Stimulated activated effector memory CD8-positive, alpha-beta T cell treated with anti-CD3 and anti-CD28 coated beads, Interleukin-12 subunit alpha, Interleukin-12 subunit beta, amount 100 ng/mL, for 72 hours (primary cell): Measurements from ENCODE around the gene PPHLN1.

Experiments used
- ATAC-seq: fragments of 150-1000 bp; cut with Tn5 transposase; 2 replicates; pipeline ENCODE4 v1.10.0; 2021
- DNase-seq, 2 donors: peaks; one replicate each; pipeline ENCODE4 v3.0.0; 2021 to 2022; ENCODE audit warnings: low spot score in 2 of 2
- H3K27ac Mint-ChIP-seq: one replicate; pipeline ENCODE4 v1.8.0; 2022; ENCODE audit warnings: mild to moderate bottlenecking, mixed read lengths
- H3K36me3 Mint-ChIP-seq: one replicate; pipeline ENCODE4 v1.8.0; 2022; ENCODE audit warnings: mild to moderate bottlenecking, mixed read lengths
- H3K4me1 Mint-ChIP-seq: one replicate; pipeline ENCODE4 v1.8.0; 2022; ENCODE audit warnings: mixed read lengths
- H3K4me3 Mint-ChIP-seq: one replicate; pipeline ENCODE4 v1.8.0; 2022; ENCODE audit warnings: mild to moderate bottlenecking, mixed read lengths
- H3K9me3 Mint-ChIP-seq: one replicate; pipeline ENCODE4 v1.8.0; 2022; ENCODE audit warnings: mixed read lengths

The PPHLN1 gene

DNA sequence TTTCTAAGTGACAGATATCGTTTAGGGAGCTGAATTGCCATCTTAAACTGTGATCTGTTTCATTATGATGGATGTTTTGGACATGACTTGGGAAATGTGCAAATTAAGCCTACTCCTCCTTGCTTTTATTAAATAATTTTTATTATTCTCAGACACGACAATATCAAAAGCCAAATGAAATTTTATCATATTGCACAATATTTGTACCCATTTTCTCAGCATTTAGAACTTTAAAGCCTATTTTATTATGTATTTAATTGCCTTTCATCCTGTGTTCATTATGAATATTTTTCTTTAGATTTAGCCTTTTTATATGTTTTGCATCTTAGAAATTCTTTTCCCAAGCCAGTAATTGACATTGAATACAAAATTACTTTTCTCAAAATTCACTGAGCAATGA, 102.9 kb downstream of the PPHLN1 start:
- no peak for DNase-seq
- Mint-ChIP-seq H3K36me3 (peaks cover 50% of the 10 kb centered on the region), H3K4me1 (peaks cover 39% of the 10 kb centered on the region), H3K9me3 (no peaks in the 10 kb centered on the region), H3K4me3 (no peak overlapping the region), H3K27ac (no peak overlapping the region)
- no peak for ATAC-seq

GRCh38 chr12:42432517-42433140, 106.7 kb downstream of the PPHLN1 start:
- no peaks in the 10 kb centered on the region for H3K9me3 Mint-ChIP-seq
- H3K4me3 Mint-ChIP-seq, result no peak overlapping the region
- H3K27ac Mint-ChIP-seq, result no peak overlapping the region
- DNase-seq (no peak), ATAC-seq (no peak)
- H3K36me3 Mint-ChIP-seq, result peaks cover 55% of the 10 kb centered on the region
- H3K4me1 Mint-ChIP-seq, result peaks cover 21% of the 10 kb centered on the region

DNA sequence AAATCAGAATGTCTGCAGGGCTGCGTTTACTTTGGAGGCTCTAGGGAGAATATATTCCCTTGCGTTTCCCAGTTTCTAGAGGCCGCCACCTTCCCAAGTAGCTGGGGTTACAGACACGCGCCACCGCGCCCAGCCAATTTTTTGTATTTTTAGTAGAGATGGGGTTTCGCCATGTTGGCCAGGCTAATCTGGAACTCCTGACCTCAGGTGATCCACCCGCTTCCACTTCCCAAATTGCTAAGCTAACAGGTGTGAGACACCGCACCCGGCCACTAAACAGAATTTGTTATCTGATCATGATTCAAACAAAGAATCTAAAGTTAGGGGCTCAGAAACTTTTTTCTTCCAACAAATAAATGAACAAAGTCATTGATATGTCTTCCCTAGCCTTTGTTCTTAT, 114.6 kb downstream of the PPHLN1 start:
- DNase-seq, result no peak
- Mint-ChIP-seq H3K4me1 (no peaks in the 10 kb centered on the region), H3K36me3 (peaks cover 63% of the 10 kb centered on the region), H3K9me3 (no peaks in the 10 kb centered on the region), H3K4me3 (no peak overlapping the region), H3K27ac (peak overlapping the region; percentile 30)
- no peak for ATAC-seq

GRCh38 chr12:42442311-42442759, 116.4 kb downstream of the PPHLN1 start:
- no peak overlapping the region for H3K27ac Mint-ChIP-seq
- no peaks in the 10 kb centered on the region for H3K4me1 Mint-ChIP-seq
- H3K36me3 Mint-ChIP-seq, result peaks cover 81% of the 10 kb centered on the region
- ATAC-seq (no peak), DNase-seq (no peak)
- no peak overlapping the region for H3K4me3 Mint-ChIP-seq
- H3K9me3 Mint-ChIP-seq, result no peaks in the 10 kb centered on the region

DNA sequence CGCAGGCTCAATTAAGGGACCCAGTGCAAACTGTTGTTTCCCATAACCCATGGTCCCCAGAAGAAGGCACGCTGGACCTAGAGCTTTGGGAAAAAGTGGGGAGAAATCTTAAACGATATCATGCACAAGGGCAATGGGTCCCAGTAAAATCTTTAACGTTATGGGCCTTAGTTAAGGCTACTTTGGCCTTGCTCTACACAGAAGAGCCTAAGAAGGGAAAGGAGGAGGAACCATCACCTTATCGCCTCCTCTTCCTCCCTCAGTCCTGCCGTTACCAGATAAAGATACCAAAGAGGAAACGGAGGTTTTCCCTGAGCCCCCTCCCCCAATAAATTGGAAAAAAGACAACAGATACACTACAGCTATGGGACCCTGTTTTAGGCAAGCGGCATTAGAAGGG, 116.9 kb downstream of the PPHLN1 start:
- H3K9me3 Mint-ChIP-seq, result no peaks in the 10 kb centered on the region
- H3K4me1 Mint-ChIP-seq, result no peaks in the 10 kb centered on the region
- no peak overlapping the region for H3K27ac Mint-ChIP-seq
- peaks cover 83% of the 10 kb centered on the region for H3K36me3 Mint-ChIP-seq
- no peak overlapping the region for H3K4me3 Mint-ChIP-seq
- ATAC-seq (no peak), DNase-seq (no peak)

- ATAC-seq, result no peak
- DNase-seq, result no peak
- Mint-ChIP-seq H3K27ac (no peak overlapping the region), H3K4me3 (no peak overlapping the region), H3K36me3 (peaks cover 93% of the 10 kb centered on the region), H3K9me3 (no peaks in the 10 kb centered on the region), H3K4me1 (no peaks in the 10 kb centered on the region)
Observed at GRCh38 chr12:42444192-42444943, 118.4 kb downstream of the PPHLN1 start.

GRCh38 chr12:42445891-42446290, 119.9 kb downstream of the PPHLN1 start:
- Mint-ChIP-seq H3K36me3 (peaks cover 87% of the 10 kb centered on the region), H3K9me3 (no peaks in the 10 kb centered on the region), H3K27ac (no peak overlapping the region), H3K4me1 (no peaks in the 10 kb centered on the region), H3K4me3 (no peak overlapping the region)
- ATAC-seq (no peak), DNase-seq (no peak)

- ATAC-seq, result no peak
- no peak for DNase-seq
- H3K36me3 Mint-ChIP-seq, result peaks cover 79% of the 10 kb centered on the region
- no peak overlapping the region for H3K27ac Mint-ChIP-seq
- no peak overlapping the region for H3K4me3 Mint-ChIP-seq
- H3K4me1 Mint-ChIP-seq, result no peaks in the 10 kb centered on the region
- H3K9me3 Mint-ChIP-seq, result no peaks in the 10 kb centered on the region
Observed at GRCh38 chr12:42446761-42447160, 120.8 kb downstream of the PPHLN1 start.

GRCh38 chr12:42447371-42447786, 121.4 kb downstream of the PPHLN1 start:
- no peak overlapping the region for H3K4me3 Mint-ChIP-seq
- no peak overlapping the region for H3K27ac Mint-ChIP-seq
- H3K4me1 Mint-ChIP-seq, result no peaks in the 10 kb centered on the region
- no peaks in the 10 kb centered on the region for H3K9me3 Mint-ChIP-seq
- ATAC-seq, result no peak
- DNase-seq, result no peak
- H3K36me3 Mint-ChIP-seq, result peaks cover 72% of the 10 kb centered on the region

- Mint-ChIP-seq H3K9me3 (no peaks in the 10 kb centered on the region), H3K36me3 (peaks cover 59% of the 10 kb centered on the region), H3K4me1 (no peaks in the 10 kb centered on the region), H3K27ac (peak overlapping the region; percentile 73), H3K4me3 (no peak overlapping the region)
- ATAC-seq, result no peak
- no peak for DNase-seq
Observed at GRCh38 chr12:42448841-42449240, 122.9 kb downstream of the PPHLN1 start.

GRCh38 chr12:42450248-42450647, 124.3 kb downstream of the PPHLN1 start:
- Mint-ChIP-seq H3K36me3 (peaks cover 44% of the 10 kb centered on the region), H3K27ac (no peak overlapping the region), H3K4me3 (no peak overlapping the region), H3K9me3 (no peaks in the 10 kb centered on the region), H3K4me1 (no peaks in the 10 kb centered on the region)
- DNase-seq, result no peak
- ATAC-seq, result no peak

- Mint-ChIP-seq H3K4me3 (no peak overlapping the region), H3K27ac (no peak overlapping the region), H3K4me1 (no peaks in the 10 kb centered on the region), H3K9me3 (no peaks in the 10 kb centered on the region), H3K36me3 (no peaks in the 10 kb centered on the region)
- DNase-seq (no peak), ATAC-seq (no peak)
Observed at GRCh38 chr12:42458575-42458974, 132.6 kb downstream of the PPHLN1 start.

DNA sequence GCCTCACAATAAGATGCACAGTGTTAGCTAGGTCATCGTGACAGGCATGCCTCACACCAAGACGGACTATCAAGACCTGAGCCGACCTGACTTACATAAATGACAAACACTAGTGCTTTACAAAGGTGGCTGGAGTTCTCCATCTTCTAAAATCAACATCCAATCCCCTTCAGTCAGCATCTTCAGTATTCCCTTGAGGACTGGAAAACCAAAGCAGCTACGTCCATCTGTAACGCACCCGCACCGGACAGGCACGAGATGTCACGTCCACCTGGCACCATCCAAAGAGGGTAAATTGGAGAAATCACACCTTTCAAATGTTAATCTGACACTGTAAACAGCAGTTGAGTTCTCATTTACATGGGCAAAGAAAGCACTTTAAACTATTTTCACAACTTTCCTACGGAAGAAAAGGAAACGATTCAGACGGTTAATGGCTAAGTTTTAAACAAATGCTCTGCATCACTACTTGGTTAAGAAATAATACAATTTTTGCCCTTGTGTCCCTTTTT, 133.4 kb downstream of the PPHLN1 start:
- no peaks in the 10 kb centered on the region for H3K4me1 Mint-ChIP-seq
- H3K9me3 Mint-ChIP-seq, result no peaks in the 10 kb centered on the region
- DNase-seq (no peak), ATAC-seq (no peak)
- H3K27ac Mint-ChIP-seq, result no peak overlapping the region
- H3K4me3 Mint-ChIP-seq, result no peak overlapping the region
- H3K36me3 Mint-ChIP-seq, result no peaks in the 10 kb centered on the region

DNA sequence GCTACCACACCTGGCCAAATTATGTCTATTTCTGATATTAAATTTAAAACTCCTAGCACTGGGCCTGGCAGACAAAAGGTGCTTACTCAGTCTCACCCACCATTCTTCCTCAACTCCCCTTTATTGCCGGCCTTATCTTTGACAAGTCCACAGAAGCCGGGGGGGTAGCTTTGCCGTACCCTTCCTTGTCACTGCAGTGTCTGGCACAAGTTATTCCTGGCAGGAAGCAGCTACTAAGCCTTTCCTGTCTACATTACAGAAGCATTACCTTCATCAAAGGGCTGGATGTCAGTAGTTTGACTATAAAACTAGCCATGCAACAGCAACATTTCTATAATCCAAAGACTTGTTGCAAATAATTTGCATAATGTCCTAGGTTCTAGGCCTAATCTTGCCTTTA, 136.5 kb downstream of the PPHLN1 start:
- no peak overlapping the region for H3K27ac Mint-ChIP-seq
- ATAC-seq (no peak), DNase-seq (no peak)
- H3K9me3 Mint-ChIP-seq, result no peaks in the 10 kb centered on the region
- no peaks in the 10 kb centered on the region for H3K4me1 Mint-ChIP-seq
- no peaks in the 10 kb centered on the region for H3K36me3 Mint-ChIP-seq
- no peak overlapping the region for H3K4me3 Mint-ChIP-seq

DNA sequence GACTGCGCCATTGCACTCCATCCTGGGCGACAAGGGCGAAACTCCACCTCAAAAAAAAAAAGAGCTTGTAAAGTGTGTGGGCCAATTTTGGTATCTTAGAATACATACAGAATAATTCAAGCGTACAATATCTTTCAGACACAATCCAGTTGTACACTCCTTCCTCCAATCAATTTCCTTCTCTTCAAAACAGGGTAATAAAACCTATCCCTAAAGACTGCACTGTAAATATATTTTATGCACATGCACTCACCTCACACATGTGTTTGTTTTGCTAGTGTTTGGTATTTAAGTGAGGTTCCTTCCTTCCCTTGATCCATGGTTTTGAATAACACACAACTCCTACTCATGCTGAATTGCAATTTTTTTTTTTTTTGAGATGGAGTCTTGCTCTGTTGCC, 137.7 kb downstream of the PPHLN1 start:
- H3K36me3 Mint-ChIP-seq, result no peaks in the 10 kb centered on the region
- ATAC-seq (no peak), DNase-seq (no peak)
- no peaks in the 10 kb centered on the region for H3K4me1 Mint-ChIP-seq
- H3K9me3 Mint-ChIP-seq, result no peaks in the 10 kb centered on the region
- H3K27ac Mint-ChIP-seq, result no peak overlapping the region
- no peak overlapping the region for H3K4me3 Mint-ChIP-seq

GRCh38 chr12:42468341-42468821, 142.4 kb downstream of the PPHLN1 start:
- DNase-seq, result no peak
- Mint-ChIP-seq H3K36me3 (no peaks in the 10 kb centered on the region), H3K27ac (no peak overlapping the region), H3K4me1 (peaks cover 14% of the 10 kb centered on the region), H3K4me3 (no peak overlapping the region), H3K9me3 (no peaks in the 10 kb centered on the region)
- ATAC-seq, result no peak
